GM23338 (cell line): ENCODE data around the gene ITGB5. TPM values are rescaled to one million over a fixed set of nuclear protein-coding genes. Genes with fewer than 3 reads are reported as not detected.
A peak's percentile ranks its signal among the peaks of the same experiment; 100 is the strongest.

Experiments used
- ATAC-seq: fragments of 200-7000 bp; cut with Tn5 transposase; 3 replicates; pipeline ENCODE4 v1.9.1; 2020
- DNase-seq: peaks from one replicate; pipeline ENCODE4 v3.0.0-alpha.2; 2015; ENCODE audit warnings: low spot score
- H2AFZ ChIP-seq: fragments of 200-600 bp; sonication (generic); 2 replicates; pipeline ENCODE4 v1.8.0; 2016; ENCODE audit warnings: antibody characterized with exemption, mild to moderate bottlenecking, moderate library complexity
- H3F3A ChIP-seq: fragments of 200-600 bp; sonication (generic); replicated peaks from 2 replicates; pipeline ENCODE4 v1.8.0; 2017; ENCODE audit warnings: antibody characterized with exemption, mixed run types, low read depth
- H3K27ac ChIP-seq: fragments of 200-600 bp; sonication (generic); 2 replicates; pipeline ENCODE4 v1.6.1; 2016; ENCODE audit warnings: low read depth
- H3K27me3 ChIP-seq: fragments of 200-600 bp; sonication (generic); 2 replicates; pipeline ENCODE4 v1.8.0; 2016; ENCODE audit warnings: mild to moderate bottlenecking, mixed run types, moderate library complexity; ENCODE audit not compliant: insufficient read depth
- H3K36me3 ChIP-seq: fragments of 200-600 bp; sonication (generic); 2 replicates; pipeline ENCODE4 v1.8.0; 2016; ENCODE audit warnings: mild to moderate bottlenecking; ENCODE audit not compliant: insufficient read depth
- H3K4me1 ChIP-seq: fragments of 200-600 bp; sonication (generic); 2 replicates; pipeline ENCODE4 v1.8.0; 2016; ENCODE audit warnings: mild to moderate bottlenecking, moderate library complexity; ENCODE audit not compliant: insufficient read depth
- H3K4me2 ChIP-seq: fragments of 200-600 bp; sonication (generic); 2 replicates; pipeline ENCODE4 v1.7.1; 2017; ENCODE audit warnings: mixed run types
- H3K4me3 ChIP-seq: fragments of 200-600 bp; sonication (generic); 2 replicates; pipeline ENCODE4 v1.6.1; 2016; ENCODE audit warnings: mixed run types
- H3K79me2 ChIP-seq: fragments of 200-600 bp; sonication (generic); replicated peaks from 2 replicates; pipeline ENCODE4 v1.8.0; 2017; ENCODE audit warnings: mild to moderate bottlenecking; ENCODE audit not compliant: insufficient read depth
- H3K9me2 ChIP-seq: fragments of 200-600 bp; sonication (generic); 2 replicates; pipeline ENCODE4 v1.8.0; 2017; ENCODE audit not compliant: insufficient read depth
- H4K20me1 ChIP-seq: fragments of 200-600 bp; sonication (generic); replicated peaks from 2 replicates; pipeline ENCODE4 v1.8.0; 2017; ENCODE audit warnings: mild to moderate bottlenecking; ENCODE audit not compliant: insufficient read depth
- H3K27ac Mint-ChIP-seq: 2 replicates; pipeline ENCODE4 v1.8.0; 2020; ENCODE audit warnings: inconsistent platforms, mild to moderate bottlenecking, moderate library complexity, mixed read lengths
- H3K27me3 Mint-ChIP-seq: 3 replicates; pipeline ENCODE4 v1.8.0; 2022; ENCODE audit warnings: low read depth, mild to moderate bottlenecking, moderate library complexity, mixed read lengths, inconsistent platforms; ENCODE audit not compliant: insufficient read depth, poor library complexity
- H3K36me3 Mint-ChIP-seq: 3 replicates; pipeline ENCODE4 v1.8.0; 2021; ENCODE audit warnings: low read depth, mild to moderate bottlenecking, inconsistent platforms, moderate library complexity, mixed read lengths
- H3K4me1 Mint-ChIP-seq: 3 replicates; pipeline ENCODE4 v1.8.0; 2020; ENCODE audit warnings: mild to moderate bottlenecking, inconsistent platforms, mixed read lengths
- H3K4me3 Mint-ChIP-seq: 3 replicates; pipeline ENCODE4 v1.8.0; 2021; ENCODE audit warnings: moderate library complexity, mild to moderate bottlenecking, inconsistent platforms, mixed read lengths
- H3K9me3 Mint-ChIP-seq: 3 replicates; pipeline ENCODE4 v1.8.0; 2020; ENCODE audit warnings: moderate library complexity, mild to moderate bottlenecking, inconsistent platforms, mixed read lengths
- CREB1 ChIP-seq: fragments of 250-450 bp; sonication (Bioruptor Pico); IDR thresholded peaks from 2 replicates; pipeline ENCODE4 v1.5.0; 2020; ENCODE audit warnings: low read depth, mild to moderate bottlenecking, moderate library complexity
- EZH2phosphoT487 ChIP-seq: fragments of 200-600 bp; sonication (generic); IDR thresholded peaks from one replicate; pipeline ENCODE4 v1.8.1; 2018; ENCODE audit warnings: antibody characterized with exemption; ENCODE audit not compliant: unreplicated experiment
- JUNB ChIP-seq: IDR thresholded peaks from one replicate; pipeline ENCODE4 v1.6.1; 2016; ENCODE audit warnings: antibody characterized with exemption; ENCODE audit not compliant: unreplicated experiment
- NANOG ChIP-seq: IDR thresholded peaks from 2 replicates; pipeline ENCODE4 v1.6.1; 2016; ENCODE audit warnings: antibody characterized with exemption, borderline replicate concordance
- POLR2AphosphoS5 ChIP-seq: IDR thresholded peaks from 2 replicates; pipeline ENCODE4 v1.6.1; 2016; ENCODE audit warnings: antibody characterized with exemption, low read depth
- ZNF114 ChIP-seq: fragments of 250-450 bp; sonication (Bioruptor Pico); IDR thresholded peaks from 2 replicates; pipeline ENCODE4 v1.5.0; 2020; ENCODE audit warnings: mild to moderate bottlenecking, moderate library complexity
- ZNF331 ChIP-seq: fragments of 250-450 bp; sonication (Bioruptor Pico); IDR thresholded peaks from 2 replicates; pipeline ENCODE4 v1.5.0; 2020; ENCODE audit warnings: low read depth, mild to moderate bottlenecking, moderate library complexity
- polyA plus RNA-seq: library from polyadenylated mRNA; unstranded; fragments of >200 nt; fragmentation: Nextera tagmentation; extraction: Ambion mirVana; gene quantifications from 2 replicates; pipeline ENCODE4 v1.2.1, GENCODE V29; 2016
- total RNA-seq: library from RNA; depleted of rRNA; stranded (reverse); fragments of >200 nt; shearing (Covaris generic); gene quantifications from 2 replicates; pipeline ENCODE4 v1.2.3, GENCODE V29; 2014
- TF ChIP-seq, protein P1 (sequence below): fragments of 250-450 bp; sonication (Bioruptor Pico); IDR thresholded peaks from 2 replicates; pipeline ENCODE4 v1.5.0; 2020; ENCODE audit warnings: mild to moderate bottlenecking, moderate library complexity
- TF ChIP-seq, protein P2 (sequence below): IDR thresholded peaks from 2 replicates; pipeline ENCODE4 v1.6.1; 2016; ENCODE audit warnings: antibody characterized with exemption
- TF ChIP-seq, protein P3 (sequence below): IDR thresholded peaks from one replicate; pipeline ENCODE4 v1.6.1; 2018; ENCODE audit warnings: antibody characterized with exemption; ENCODE audit not compliant: unreplicated experiment
- TF ChIP-seq, protein P4 (sequence below), 2 experiments: fragments of 200-600 bp in 1 of 2; sonication (generic) in 1 of 2; conservative IDR thresholded peaks; 2 replicates each; pipeline versions ENCODE4 v1.5.1 to v1.6.1; 2016 to 2017; ENCODE audit warnings: antibody characterized with exemption in 2 of 2, low read depth in 2 of 2, mild to moderate bottlenecking in 2 of 2, moderate library complexity in 1 of 2

ITGB5 gene
- total and polyA plus RNA-seq, 2 experiments from 2014 or later = 68.2 to 269 TPM

DNA sequence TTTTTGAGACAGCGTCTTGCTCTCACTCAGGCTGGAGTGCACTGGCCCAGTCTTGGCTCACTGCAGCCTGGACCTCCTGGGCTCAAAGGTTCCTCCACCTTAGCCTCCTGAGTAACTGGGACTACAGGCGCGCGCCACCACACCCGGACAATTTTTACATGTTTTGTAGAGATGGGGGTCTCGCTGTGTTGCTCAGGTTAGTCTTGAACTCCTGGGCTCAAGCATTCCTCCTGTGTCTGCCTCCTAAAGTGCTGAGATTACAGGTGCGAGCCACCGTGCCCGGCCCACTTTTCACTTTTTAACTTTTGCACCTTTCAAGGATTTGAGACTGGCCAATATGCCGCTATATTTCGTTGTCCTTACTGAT lies 750 bp upstream of the ITGB5 start (continued):
- TF ChIP-seq, protein P1, sequence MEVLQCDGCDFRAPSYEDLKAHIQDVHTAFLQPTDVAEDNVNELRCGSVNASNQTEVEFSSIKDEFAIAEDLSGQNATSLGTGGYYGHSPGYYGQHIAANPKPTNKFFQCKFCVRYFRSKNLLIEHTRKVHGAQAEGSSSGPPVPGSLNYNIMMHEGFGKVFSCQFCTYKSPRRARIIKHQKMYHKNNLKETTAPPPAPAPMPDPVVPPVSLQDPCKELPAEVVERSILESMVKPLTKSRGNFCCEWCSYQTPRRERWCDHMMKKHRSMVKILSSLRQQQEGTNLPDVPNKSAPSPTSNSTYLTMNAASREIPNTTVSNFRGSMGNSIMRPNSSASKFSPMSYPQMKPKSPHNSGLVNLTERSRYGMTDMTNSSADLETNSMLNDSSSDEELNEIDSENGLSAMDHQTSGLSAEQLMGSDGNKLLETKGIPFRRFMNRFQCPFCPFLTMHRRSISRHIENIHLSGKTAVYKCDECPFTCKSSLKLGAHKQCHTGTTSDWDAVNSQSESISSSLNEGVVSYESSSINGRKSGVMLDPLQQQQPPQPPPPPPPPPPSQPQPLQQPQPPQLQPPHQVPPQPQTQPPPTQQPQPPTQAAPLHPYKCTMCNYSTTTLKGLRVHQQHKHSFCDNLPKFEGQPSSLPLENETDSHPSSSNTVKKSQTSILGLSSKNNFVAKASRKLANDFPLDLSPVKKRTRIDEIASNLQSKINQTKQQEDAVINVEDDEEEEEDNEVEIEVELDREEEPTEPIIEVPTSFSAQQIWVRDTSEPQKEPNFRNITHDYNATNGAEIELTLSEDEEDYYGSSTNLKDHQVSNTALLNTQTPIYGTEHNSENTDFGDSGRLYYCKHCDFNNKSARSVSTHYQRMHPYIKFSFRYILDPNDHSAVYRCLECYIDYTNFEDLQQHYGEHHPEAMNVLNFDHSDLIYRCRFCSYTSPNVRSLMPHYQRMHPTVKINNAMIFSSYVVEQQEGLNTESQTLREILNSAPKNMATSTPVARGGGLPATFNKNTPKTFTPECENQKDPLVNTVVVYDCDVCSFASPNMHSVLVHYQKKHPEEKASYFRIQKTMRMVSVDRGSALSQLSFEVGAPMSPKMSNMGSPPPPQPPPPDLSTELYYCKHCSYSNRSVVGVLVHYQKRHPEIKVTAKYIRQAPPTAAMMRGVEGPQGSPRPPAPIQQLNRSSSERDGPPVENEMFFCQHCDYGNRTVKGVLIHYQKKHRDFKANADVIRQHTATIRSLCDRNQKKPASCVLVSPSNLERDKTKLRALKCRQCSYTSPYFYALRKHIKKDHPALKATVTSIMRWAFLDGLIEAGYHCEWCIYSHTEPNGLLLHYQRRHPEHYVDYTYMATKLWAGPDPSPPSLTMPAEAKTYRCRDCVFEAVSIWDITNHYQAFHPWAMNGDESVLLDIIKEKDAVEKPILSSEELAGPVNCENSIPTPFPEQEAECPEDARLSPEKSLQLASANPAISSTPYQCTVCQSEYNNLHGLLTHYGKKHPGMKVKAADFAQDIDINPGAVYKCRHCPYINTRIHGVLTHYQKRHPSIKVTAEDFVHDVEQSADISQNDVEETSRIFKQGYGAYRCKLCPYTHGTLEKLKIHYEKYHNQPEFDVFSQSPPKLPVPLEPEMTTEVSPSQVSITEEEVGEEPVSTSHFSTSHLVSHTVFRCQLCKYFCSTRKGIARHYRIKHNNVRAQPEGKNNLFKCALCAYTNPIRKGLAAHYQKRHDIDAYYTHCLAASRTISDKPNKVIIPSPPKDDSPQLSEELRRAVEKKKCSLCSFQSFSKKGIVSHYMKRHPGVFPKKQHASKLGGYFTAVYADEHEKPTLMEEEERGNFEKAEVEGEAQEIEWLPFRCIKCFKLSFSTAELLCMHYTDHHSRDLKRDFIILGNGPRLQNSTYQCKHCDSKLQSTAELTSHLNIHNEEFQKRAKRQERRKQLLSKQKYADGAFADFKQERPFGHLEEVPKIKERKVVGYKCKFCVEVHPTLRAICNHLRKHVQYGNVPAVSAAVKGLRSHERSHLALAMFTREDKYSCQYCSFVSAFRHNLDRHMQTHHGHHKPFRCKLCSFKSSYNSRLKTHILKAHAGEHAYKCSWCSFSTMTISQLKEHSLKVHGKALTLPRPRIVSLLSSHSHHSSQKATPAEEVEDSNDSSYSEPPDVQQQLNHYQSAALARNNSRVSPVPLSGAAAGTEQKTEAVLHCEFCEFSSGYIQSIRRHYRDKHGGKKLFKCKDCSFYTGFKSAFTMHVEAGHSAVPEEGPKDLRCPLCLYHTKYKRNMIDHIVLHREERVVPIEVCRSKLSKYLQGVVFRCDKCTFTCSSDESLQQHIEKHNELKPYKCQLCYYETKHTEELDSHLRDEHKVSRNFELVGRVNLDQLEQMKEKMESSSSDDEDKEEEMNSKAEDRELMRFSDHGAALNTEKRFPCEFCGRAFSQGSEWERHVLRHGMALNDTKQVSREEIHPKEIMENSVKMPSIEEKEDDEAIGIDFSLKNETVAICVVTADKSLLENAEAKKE (CRISPR knock-in tag) = no peak
- no peak for TF ChIP-seq CREB1 (CRISPR knock-in tag)
- no peak for TF ChIP-seq NANOG
- TF ChIP-seq, protein P2, sequence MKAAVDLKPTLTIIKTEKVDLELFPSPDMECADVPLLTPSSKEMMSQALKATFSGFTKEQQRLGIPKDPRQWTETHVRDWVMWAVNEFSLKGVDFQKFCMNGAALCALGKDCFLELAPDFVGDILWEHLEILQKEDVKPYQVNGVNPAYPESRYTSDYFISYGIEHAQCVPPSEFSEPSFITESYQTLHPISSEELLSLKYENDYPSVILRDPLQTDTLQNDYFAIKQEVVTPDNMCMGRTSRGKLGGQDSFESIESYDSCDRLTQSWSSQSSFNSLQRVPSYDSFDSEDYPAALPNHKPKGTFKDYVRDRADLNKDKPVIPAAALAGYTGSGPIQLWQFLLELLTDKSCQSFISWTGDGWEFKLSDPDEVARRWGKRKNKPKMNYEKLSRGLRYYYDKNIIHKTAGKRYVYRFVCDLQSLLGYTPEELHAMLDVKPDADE = no peak

DNA sequence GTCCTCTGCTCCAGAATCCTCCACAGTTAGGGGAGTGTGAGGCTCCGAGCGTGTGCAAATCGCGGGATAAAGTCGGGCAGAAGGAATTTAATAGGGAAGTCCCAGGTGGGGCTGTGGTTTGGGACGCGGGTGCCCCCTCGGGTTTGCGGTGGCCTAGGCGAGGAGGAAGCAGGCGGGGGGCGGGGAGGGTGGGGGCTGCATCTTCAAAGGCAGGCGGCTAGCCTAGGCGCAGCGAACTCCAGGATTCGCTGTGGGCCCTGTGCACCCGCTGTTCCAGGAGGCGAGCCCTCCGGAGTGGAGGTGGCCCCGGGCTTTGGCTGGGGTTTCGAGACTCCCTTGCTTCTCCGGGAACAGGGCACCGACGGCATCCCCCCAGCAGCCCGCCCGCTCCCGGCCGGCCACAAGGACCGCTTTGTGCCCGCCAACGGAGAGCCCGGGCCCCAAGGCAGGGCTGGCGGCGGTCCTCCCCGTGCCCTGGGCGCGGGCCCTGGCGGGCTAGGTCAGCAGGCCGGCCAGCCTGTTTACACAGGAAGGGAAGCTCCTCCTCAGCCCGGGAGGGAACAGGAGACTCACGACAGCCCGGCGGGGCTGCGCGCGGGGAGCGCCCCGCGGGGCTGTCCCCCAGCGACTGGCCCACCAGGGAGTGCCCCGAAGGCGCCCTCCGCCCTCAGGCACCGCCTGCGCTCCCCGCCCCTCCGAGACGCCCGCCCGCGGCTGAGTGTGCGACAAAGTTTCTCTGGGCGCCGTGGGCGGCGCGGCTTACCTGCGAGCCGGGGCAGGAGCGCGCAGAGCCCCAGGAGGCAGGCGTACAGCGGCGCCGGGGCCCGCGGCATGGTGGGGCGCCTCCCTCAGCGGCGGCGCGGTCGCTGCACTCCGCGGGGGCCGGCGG lies 753 bp downstream of the ITGB5 start:
- peaks cover 69% of the 10 kb centered on the region for H3K4me1 Mint-ChIP-seq
- H3K4me1 ChIP-seq = peaks cover 41% of the 10 kb centered on the region
- TF ChIP-seq, protein P3, sequence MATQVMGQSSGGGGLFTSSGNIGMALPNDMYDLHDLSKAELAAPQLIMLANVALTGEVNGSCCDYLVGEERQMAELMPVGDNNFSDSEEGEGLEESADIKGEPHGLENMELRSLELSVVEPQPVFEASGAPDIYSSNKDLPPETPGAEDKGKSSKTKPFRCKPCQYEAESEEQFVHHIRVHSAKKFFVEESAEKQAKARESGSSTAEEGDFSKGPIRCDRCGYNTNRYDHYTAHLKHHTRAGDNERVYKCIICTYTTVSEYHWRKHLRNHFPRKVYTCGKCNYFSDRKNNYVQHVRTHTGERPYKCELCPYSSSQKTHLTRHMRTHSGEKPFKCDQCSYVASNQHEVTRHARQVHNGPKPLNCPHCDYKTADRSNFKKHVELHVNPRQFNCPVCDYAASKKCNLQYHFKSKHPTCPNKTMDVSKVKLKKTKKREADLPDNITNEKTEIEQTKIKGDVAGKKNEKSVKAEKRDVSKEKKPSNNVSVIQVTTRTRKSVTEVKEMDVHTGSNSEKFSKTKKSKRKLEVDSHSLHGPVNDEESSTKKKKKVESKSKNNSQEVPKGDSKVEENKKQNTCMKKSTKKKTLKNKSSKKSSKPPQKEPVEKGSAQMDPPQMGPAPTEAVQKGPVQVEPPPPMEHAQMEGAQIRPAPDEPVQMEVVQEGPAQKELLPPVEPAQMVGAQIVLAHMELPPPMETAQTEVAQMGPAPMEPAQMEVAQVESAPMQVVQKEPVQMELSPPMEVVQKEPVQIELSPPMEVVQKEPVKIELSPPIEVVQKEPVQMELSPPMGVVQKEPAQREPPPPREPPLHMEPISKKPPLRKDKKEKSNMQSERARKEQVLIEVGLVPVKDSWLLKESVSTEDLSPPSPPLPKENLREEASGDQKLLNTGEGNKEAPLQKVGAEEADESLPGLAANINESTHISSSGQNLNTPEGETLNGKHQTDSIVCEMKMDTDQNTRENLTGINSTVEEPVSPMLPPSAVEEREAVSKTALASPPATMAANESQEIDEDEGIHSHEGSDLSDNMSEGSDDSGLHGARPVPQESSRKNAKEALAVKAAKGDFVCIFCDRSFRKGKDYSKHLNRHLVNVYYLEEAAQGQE = no peak
- TF ChIP-seq EZH2phosphoT487 (no peak), CREB1 (CRISPR knock-in tag) (no peak), NANOG (no peak), POLR2AphosphoS5 (no peak; the same call in 1 of the 2 replicates), ZNF114 (CRISPR knock-in tag) (no peak), JUNB (no peak), ZNF331 (no peak)
- TF ChIP-seq, protein P4, sequence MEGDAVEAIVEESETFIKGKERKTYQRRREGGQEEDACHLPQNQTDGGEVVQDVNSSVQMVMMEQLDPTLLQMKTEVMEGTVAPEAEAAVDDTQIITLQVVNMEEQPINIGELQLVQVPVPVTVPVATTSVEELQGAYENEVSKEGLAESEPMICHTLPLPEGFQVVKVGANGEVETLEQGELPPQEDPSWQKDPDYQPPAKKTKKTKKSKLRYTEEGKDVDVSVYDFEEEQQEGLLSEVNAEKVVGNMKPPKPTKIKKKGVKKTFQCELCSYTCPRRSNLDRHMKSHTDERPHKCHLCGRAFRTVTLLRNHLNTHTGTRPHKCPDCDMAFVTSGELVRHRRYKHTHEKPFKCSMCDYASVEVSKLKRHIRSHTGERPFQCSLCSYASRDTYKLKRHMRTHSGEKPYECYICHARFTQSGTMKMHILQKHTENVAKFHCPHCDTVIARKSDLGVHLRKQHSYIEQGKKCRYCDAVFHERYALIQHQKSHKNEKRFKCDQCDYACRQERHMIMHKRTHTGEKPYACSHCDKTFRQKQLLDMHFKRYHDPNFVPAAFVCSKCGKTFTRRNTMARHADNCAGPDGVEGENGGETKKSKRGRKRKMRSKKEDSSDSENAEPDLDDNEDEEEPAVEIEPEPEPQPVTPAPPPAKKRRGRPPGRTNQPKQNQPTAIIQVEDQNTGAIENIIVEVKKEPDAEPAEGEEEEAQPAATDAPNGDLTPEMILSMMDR (conservative IDR thresholded peaks at IDR 0.05; ENCODE audit: low read depth in 2 of 2) = no peak; a peak in 1 of 4 replicates

More for the DNA sequence above, 753 bp downstream of the ITGB5 start:
- ATAC-seq (peak; percentile 30), DNase-seq (peak; percentile 72)
- H3K36me3 Mint-ChIP-seq = peaks cover 15% of the 10 kb centered on the region
- Histone ChIP-seq H3F3A (peaks cover 13% of the 10 kb centered on the region), H3K79me2 (peaks cover 46% of the 10 kb centered on the region), H3K36me3 (no peaks in the 10 kb centered on the region), H3K4me3 (peak overlapping the region; percentile 71), H3K4me2 (peak overlapping the region; percentile 88), H3K27me3 (no peaks in the 10 kb centered on the region), H2AFZ (no peak overlapping the region), H3K27ac (peak overlapping the region; percentile 95), H3K9me2 (no peaks in the 10 kb centered on the region), H4K20me1 (no peaks in the 10 kb centered on the region; the same call in 1 of the 2 replicates)
- H3K4me3 Mint-ChIP-seq = peak overlapping the region; percentile 86
- H3K9me3 Mint-ChIP-seq = peaks cover 3% of the 10 kb centered on the region
- peaks cover 31% of the 10 kb centered on the region for H3K27me3 Mint-ChIP-seq
- peak overlapping the region; percentile 76 for H3K27ac Mint-ChIP-seq
